B cell (primary cell): ENCODE data around the gene PEA15.

Experiments used
- EZH2 ChIP-seq: IDR thresholded peaks from 2 replicates; pipeline ENCODE4 v1.6.1; 2012; ENCODE audit warnings: borderline replicate concordance, low read depth, mild to moderate bottlenecking, moderate library complexity, low read length; ENCODE audit not compliant: insufficient read depth, poor library complexity, severe bottlenecking
- TF ChIP-seq, protein P1 (sequence below): fragments of 200-600 bp; IDR thresholded peaks from one replicate; pipeline ENCODE4 v1.8.0; 2022; ENCODE audit warnings: antibody characterized with exemption, mild to moderate bottlenecking

DNA sequence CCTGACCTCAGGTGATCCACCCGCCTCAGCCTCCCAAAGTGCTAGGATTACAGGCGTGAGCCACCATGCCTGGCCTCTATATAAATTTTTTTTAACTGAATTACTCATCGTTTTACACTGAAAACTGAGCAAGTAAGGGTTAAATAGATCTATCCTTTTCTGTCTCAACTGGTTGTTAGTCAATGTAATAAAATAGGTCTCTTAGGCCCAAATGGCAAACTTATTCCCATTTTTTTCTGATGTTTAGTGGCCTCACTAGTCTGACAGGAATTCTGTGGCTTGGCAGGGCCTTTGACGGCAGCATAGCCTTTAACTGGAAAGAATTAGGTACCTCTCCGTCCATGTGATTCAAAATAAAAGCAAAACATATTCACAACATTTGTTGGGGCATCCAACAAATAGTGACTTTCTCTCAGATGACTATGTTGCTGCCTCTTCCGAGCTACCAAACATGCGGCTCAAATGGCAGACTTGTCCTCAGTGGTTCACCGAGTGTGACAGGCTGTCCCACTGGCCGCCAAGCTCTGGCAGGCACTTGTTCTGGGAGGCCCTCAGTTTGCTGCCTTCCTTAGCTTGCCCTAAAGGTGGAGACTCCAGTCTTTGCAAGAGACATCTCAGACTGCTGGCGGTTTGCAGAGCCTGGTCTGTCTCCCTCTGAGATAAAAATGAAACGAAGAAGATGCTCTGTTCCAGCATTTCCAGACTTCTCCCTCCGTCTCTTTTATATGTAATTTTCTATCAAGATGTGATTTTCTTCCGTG, 36.4 kb upstream of the PEA15 start:
- TF ChIP-seq, protein P1, sequence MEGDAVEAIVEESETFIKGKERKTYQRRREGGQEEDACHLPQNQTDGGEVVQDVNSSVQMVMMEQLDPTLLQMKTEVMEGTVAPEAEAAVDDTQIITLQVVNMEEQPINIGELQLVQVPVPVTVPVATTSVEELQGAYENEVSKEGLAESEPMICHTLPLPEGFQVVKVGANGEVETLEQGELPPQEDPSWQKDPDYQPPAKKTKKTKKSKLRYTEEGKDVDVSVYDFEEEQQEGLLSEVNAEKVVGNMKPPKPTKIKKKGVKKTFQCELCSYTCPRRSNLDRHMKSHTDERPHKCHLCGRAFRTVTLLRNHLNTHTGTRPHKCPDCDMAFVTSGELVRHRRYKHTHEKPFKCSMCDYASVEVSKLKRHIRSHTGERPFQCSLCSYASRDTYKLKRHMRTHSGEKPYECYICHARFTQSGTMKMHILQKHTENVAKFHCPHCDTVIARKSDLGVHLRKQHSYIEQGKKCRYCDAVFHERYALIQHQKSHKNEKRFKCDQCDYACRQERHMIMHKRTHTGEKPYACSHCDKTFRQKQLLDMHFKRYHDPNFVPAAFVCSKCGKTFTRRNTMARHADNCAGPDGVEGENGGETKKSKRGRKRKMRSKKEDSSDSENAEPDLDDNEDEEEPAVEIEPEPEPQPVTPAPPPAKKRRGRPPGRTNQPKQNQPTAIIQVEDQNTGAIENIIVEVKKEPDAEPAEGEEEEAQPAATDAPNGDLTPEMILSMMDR: no peak
- TF ChIP-seq EZH2: no peak
